Measurements from ENCODE around the gene C16orf89. TPM values are rescaled to one million over a fixed set of nuclear protein-coding genes. Genes with fewer than 3 reads are reported as not detected.
A peak's percentile ranks its signal among the peaks of the same experiment; 100 is the strongest.
"Not testable (repeated sequence)": the region's sequence is repeated elsewhere in the genome, so short reads cannot be mapped to it uniquely, and the experiment has no call there.

Gene C16orf89
- total RNA-seq, 2 donors from 2014 or later = 0.51 TPM; not detected in 1

GRCh38 chr16:5099174-5099573 is 33.4 kb upstream of the C16orf89 start:
- not testable (repeated sequence) for H3K27ac ChIP-seq (ENCODE audit: low read depth, low read length); H3K9ac ChIP-seq (ENCODE audit: extremely low read depth, low read length, poor library complexity, severe bottlenecking); H3K36me3 ChIP-seq (ENCODE audit: control insufficient read depth, insufficient read depth, low read length); H3K36me3 Mint-ChIP-seq (ENCODE audit: low read depth); H3K4me1 ChIP-seq (ENCODE audit: control insufficient read depth, insufficient read depth, low read length); H3K9me3 ChIP-seq (ENCODE audit: control insufficient read depth, low read length); H3K27me3 ChIP-seq (ENCODE audit: control insufficient read depth, insufficient read depth, low read length, poor library complexity, severe bottlenecking); H3K27me3 Mint-ChIP-seq (ENCODE audit: insufficient read depth); H3K27ac Mint-ChIP-seq; DNase-seq; H3K4me1 Mint-ChIP-seq; H3K9me3 Mint-ChIP-seq
- H3K4me3 Mint-ChIP-seq = peak overlapping the region; percentile 80
- peak overlapping the region; percentile 78 for H3K4me3 ChIP-seq (ENCODE audit: low read length)
- no CpG with 5 or more reads among the region's 4 CpGs for WGBS, 2 experiments (ENCODE audit: insufficient coverage in 1 of 2, insufficient read length in 1 of 2)

GRCh38 chr16:5098221-5099159 is 32.7 kb upstream of the C16orf89 start:
- not testable (repeated sequence) for H3K9ac ChIP-seq (ENCODE audit: extremely low read depth, low read length, poor library complexity, severe bottlenecking); H3K9me3 Mint-ChIP-seq

GRCh38 chr16:5097470-5098220 is 31.9 kb upstream of the C16orf89 start, which contains the start of gene EEF2KMT:
EEF2KMT (minus strand) TSS chr16:5097795; CDS start chr16:5097739, 56 bp downstream.
- H3K27ac Mint-ChIP-seq = peak within 1 kb of the TSS; percentile 92
- H3K36me3 ChIP-seq (ENCODE audit: control insufficient read depth, insufficient read depth, low read length); H3K9me3 Mint-ChIP-seq; H3K36me3 Mint-ChIP-seq (ENCODE audit: low read depth); H3K4me1 Mint-ChIP-seq; H3K27me3 ChIP-seq (ENCODE audit: control insufficient read depth, insufficient read depth, low read length, poor library complexity, severe bottlenecking); H3K27ac ChIP-seq (ENCODE audit: low read depth, low read length); H3K9me3 ChIP-seq (ENCODE audit: control insufficient read depth, low read length); H3K27me3 Mint-ChIP-seq (ENCODE audit: insufficient read depth); H3K4me1 ChIP-seq (ENCODE audit: control insufficient read depth, insufficient read depth, low read length): not testable (repeated sequence)
- peak; percentile 99 for DNase-seq
- H3K4me3 Mint-ChIP-seq = peak within 1 kb of the TSS; percentile 80
- 0% methylated on average over 14 to 67 of the region's 67 CpGs for WGBS, 2 experiments (ENCODE audit: insufficient coverage in 1 of 2, insufficient read length in 1 of 2)
- peak within 1 kb of the TSS; percentile 82 for H3K4me3 ChIP-seq (ENCODE audit: low read length)
- peak within 1 kb of the TSS; percentile 41 for H3K9ac ChIP-seq (ENCODE audit: extremely low read depth, low read length, poor library complexity, severe bottlenecking)

More at GRCh38 chr16:5098221-5099159, 32.7 kb upstream of the C16orf89 start:
- DNase-seq = peak; percentile 97
- peak overlapping the region; percentile 92 for H3K27ac Mint-ChIP-seq
- not testable (repeated sequence) for H3K27me3 Mint-ChIP-seq (ENCODE audit: insufficient read depth); H3K27ac ChIP-seq (ENCODE audit: low read depth, low read length); H3K36me3 ChIP-seq (ENCODE audit: control insufficient read depth, insufficient read depth, low read length); H3K4me1 Mint-ChIP-seq; H3K4me1 ChIP-seq (ENCODE audit: control insufficient read depth, insufficient read depth, low read length); H3K9me3 ChIP-seq (ENCODE audit: control insufficient read depth, low read length); H3K36me3 Mint-ChIP-seq (ENCODE audit: low read depth); H3K27me3 ChIP-seq (ENCODE audit: control insufficient read depth, insufficient read depth, low read length, poor library complexity, severe bottlenecking)
- H3K4me3 ChIP-seq (ENCODE audit: low read length) = peak overlapping the region; percentile 78
- peak overlapping the region; percentile 80 for H3K4me3 Mint-ChIP-seq
- 0 to 1% methylated on average over 9 to 39 of the region's 67 CpGs for WGBS, 2 experiments (ENCODE audit: insufficient coverage in 1 of 2, insufficient read length in 1 of 2)

- not testable (repeated sequence) for H3K27me3 ChIP-seq (ENCODE audit: control insufficient read depth, insufficient read depth, low read length, poor library complexity, severe bottlenecking); H3K4me1 ChIP-seq (ENCODE audit: control insufficient read depth, insufficient read depth, low read length); H3K9me3 ChIP-seq (ENCODE audit: control insufficient read depth, low read length); H3K27ac ChIP-seq (ENCODE audit: low read depth, low read length); H3K27me3 Mint-ChIP-seq (ENCODE audit: insufficient read depth); H3K36me3 ChIP-seq (ENCODE audit: control insufficient read depth, insufficient read depth, low read length); H3K9me3 Mint-ChIP-seq; H3K36me3 Mint-ChIP-seq (ENCODE audit: low read depth); H3K4me1 Mint-ChIP-seq
- H3K27ac Mint-ChIP-seq = peak overlapping the region; percentile 87
- WGBS, 2 experiments (ENCODE audit: insufficient coverage in 1 of 2, insufficient read length in 1 of 2) = 0% methylated on average over 15 to 23 of the region's 23 CpGs
- Histone ChIP-seq H3K9ac (ENCODE audit: extremely low read depth, low read length, poor library complexity, severe bottlenecking) (peak overlapping the region; percentile 41), H3K4me3 (ENCODE audit: low read length) (peak overlapping the region; percentile 82)
- peak overlapping the region; percentile 80 for H3K4me3 Mint-ChIP-seq
- TF ChIP-seq CTCF (conservative IDR thresholded peaks at IDR 0.05) = peak; percentile 39
- DNase-seq = peak; percentile 81
Observed at GRCh38 chr16:5097061-5097469, 31.3 kb upstream of the C16orf89 start.

GRCh38 chr16:5096437-5097060 is 30.8 kb upstream of the C16orf89 start:
- not testable (repeated sequence) for H3K27ac ChIP-seq (ENCODE audit: low read depth, low read length); H3K9me3 Mint-ChIP-seq; DNase-seq; H3K4me1 Mint-ChIP-seq; H3K36me3 Mint-ChIP-seq (ENCODE audit: low read depth); H3K27me3 ChIP-seq (ENCODE audit: control insufficient read depth, insufficient read depth, low read length, poor library complexity, severe bottlenecking); H3K4me1 ChIP-seq (ENCODE audit: control insufficient read depth, insufficient read depth, low read length); H3K27me3 Mint-ChIP-seq (ENCODE audit: insufficient read depth); H3K9me3 ChIP-seq (ENCODE audit: control insufficient read depth, low read length); H3K36me3 ChIP-seq (ENCODE audit: control insufficient read depth, insufficient read depth, low read length); H3K9ac ChIP-seq (ENCODE audit: extremely low read depth, low read length, poor library complexity, severe bottlenecking)
- peak overlapping the region; percentile 82 for H3K4me3 ChIP-seq (ENCODE audit: low read length)
- Mint-ChIP-seq H3K4me3 (peak overlapping the region; percentile 80), H3K27ac (peak overlapping the region; percentile 87)
- 0 to 41% methylated on average over 1 to 3 of the region's 7 CpGs for WGBS, 2 experiments (ENCODE audit: insufficient coverage in 1 of 2, insufficient read length in 1 of 2)

All from endodermal cell (in vitro differentiated cells).